NB4 (cell line): ENCODE measurements around the gene CUX1.
A peak's percentile ranks its signal among the peaks of the same experiment; 100 is the strongest.

Source experiments
- DNase-seq: peaks from one replicate; pipeline ENCODE4 v3.0.0; 2010; ENCODE audit warnings: low read depth
- H3K4me3 ChIP-seq: one replicate; pipeline ENCODE4 v1.5.1; 2011; ENCODE audit warnings: mild to moderate bottlenecking, low read depth, low read length, moderate library complexity
- MYC ChIP-seq: IDR thresholded peaks from 2 replicates; pipeline ENCODE4 v1.6.1; 2011; ENCODE audit warnings: low read depth, low read length
- POLR2A ChIP-seq: IDR thresholded peaks from 2 replicates; pipeline ENCODE4 v1.6.1; 2011; ENCODE audit warnings: mild to moderate bottlenecking; ENCODE audit not compliant: insufficient read length; ENCODE audit errors: extremely low read depth
- TF ChIP-seq, protein P1 (sequence below): IDR thresholded peaks from one replicate; pipeline ENCODE4 v1.5.1; 2012; ENCODE audit warnings: low read depth, low read length
- TF ChIP-seq, protein P2 (sequence below): IDR thresholded peaks from 2 replicates; pipeline ENCODE4 v1.6.1; 2011; ENCODE audit warnings: low read depth, low read length

Gene CUX1

DNA sequence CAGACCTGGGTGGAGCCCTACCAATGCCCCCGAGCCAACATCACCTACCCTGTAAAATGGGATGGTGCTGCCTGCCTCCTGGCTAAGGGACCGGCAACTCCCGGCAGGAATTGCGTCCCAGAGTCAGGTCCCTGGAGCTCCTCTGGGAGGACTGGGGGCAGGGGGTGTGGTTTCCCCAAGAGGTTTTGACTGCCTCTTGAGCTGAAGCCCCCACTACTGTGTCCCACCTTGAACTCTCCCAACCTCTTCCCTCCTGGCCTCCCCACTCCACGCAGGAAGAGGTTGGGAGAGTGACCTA is 470.5 kb downstream of the CUX1 start:
- DNase-seq, result no peak
- peak overlapping the region; percentile 62 for H3K4me3 ChIP-seq
- no peak for TF ChIP-seq POLR2A
- TF ChIP-seq, protein P1, sequence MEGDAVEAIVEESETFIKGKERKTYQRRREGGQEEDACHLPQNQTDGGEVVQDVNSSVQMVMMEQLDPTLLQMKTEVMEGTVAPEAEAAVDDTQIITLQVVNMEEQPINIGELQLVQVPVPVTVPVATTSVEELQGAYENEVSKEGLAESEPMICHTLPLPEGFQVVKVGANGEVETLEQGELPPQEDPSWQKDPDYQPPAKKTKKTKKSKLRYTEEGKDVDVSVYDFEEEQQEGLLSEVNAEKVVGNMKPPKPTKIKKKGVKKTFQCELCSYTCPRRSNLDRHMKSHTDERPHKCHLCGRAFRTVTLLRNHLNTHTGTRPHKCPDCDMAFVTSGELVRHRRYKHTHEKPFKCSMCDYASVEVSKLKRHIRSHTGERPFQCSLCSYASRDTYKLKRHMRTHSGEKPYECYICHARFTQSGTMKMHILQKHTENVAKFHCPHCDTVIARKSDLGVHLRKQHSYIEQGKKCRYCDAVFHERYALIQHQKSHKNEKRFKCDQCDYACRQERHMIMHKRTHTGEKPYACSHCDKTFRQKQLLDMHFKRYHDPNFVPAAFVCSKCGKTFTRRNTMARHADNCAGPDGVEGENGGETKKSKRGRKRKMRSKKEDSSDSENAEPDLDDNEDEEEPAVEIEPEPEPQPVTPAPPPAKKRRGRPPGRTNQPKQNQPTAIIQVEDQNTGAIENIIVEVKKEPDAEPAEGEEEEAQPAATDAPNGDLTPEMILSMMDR, result no peak
- TF ChIP-seq, protein P2, sequence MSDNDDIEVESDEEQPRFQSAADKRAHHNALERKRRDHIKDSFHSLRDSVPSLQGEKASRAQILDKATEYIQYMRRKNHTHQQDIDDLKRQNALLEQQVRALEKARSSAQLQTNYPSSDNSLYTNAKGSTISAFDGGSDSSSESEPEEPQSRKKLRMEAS, result no peak
- TF ChIP-seq MYC, result no peak

DNA sequence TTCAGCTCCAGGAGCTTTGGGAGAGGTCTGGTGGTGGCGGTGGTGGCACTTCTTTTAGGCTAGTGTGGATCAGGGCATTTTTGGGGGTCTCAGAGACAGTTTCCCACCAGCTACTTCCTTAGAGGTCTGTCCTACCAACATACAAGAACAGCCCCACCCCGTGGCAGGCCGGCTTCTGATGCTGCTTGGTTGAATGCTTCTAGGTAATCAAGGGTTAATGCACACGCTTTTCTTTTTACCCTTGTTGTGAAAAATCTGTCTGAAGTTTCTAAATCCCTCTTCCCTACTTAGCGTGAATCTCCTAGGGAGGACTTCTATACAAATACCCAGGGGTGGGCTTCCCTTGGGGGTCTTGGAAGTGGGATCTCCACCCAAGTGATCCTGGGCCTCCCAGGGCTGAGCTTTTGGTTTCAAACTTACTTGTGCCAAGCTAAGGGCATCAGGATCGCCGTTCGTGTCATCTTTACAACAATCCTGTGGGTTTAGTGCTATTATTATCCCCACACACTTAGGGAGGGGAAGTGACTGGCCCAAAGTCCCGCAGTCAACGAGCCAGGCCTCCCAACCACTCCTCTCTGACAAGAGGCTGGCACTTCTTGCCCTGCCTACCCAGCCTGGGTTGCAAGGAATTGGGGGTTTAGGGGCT is 471.0 kb downstream of the CUX1 start:
- no peak for TF ChIP-seq POLR2A
- TF ChIP-seq, protein P1, result peak; percentile 36
- TF ChIP-seq, protein P2, result no peak
- TF ChIP-seq MYC, result no peak
- peak; percentile 62 for DNase-seq
- H3K4me3 ChIP-seq, result peak overlapping the region; percentile 62

DNA sequence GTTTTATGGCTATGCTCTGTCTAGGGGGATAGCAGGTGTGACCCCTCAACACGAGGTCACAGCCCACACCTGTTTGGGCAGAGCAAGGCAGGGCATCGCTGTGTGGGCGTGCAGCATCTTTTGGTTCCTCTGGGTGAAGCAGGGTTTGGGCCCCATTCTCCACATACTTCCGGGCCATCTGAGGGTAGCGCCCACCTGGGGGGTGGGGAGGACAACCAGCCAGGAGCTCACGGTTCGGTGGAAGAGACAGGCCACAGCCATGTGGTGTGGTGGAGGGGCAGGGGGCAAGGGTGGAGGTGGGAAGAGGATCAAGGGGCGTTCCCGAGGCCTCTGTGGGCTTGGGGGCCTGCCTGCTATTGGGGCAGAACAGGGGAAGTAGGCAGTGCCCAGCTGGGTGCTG is 471.6 kb downstream of the CUX1 start:
- no peak overlapping the region for H3K4me3 ChIP-seq
- DNase-seq, result no peak
- TF ChIP-seq, protein P2, result no peak
- TF ChIP-seq, protein P1, result no peak
- TF ChIP-seq POLR2A (no peak), MYC (no peak)

DNA sequence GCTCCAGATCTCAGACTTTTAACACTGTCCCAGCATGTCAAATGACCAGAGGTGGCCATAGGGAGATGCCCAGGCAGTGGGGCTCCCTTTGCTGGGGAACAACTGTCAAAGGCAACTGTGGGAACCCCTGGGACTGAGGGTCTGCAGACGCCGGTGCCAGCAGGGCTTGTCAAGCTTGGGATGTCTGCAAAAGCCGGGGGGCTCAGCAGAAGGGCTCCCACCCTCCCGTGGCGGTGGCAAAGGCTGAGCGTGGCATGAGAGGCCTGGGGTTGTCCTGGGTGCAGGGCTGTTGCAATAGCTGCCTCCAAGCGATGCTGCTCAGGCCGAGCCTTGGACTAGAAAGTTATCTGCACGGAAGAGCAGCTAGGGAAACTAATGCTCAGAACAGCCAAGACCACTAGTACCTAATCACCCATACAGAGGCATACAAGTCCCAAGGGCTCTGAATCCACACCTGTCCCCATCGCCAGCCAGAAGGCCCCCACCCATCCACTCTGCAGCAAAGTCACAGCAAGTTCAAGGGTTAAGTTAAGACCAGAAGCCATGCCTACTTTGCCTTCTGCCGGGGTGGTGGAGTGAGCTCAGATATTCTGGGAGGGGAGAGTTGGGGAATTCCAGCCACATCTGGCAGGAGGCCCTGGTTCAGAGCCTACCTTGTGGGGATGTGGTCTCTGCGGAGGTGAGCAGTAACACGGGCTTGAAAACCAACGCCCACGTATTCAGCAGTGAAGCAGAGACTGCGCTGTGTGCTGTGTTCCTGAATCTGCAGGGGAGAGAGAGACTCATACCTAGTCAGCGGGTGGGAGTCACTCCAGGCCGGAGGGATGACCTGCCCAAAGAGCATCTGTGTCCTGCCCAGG is 473.9 kb downstream of the CUX1 start:
- H3K4me3 ChIP-seq, result no peak overlapping the region
- TF ChIP-seq MYC (no peak), POLR2A (no peak)
- TF ChIP-seq, protein P2, result no peak
- TF ChIP-seq, protein P1, result no peak
- no peak for DNase-seq

DNA sequence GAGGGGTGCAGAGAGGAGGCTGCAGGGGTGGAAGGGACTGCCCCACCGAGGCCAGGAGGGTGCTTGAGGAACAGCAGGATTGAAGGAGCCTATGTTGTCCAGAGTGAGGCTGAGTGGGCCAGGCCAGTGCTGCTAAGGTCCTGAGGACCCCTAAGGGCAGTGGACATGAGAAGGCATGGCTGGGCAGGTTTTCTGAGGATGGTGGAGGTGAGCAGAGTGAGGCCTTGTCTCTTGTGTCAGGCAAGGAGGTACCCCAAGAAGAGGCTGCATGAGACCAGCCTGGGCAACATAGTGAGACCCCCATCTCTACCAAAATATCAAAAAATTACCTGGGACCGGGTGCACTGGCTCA is 474.5 kb downstream of the CUX1 start:
- TF ChIP-seq, protein P1, result no peak
- TF ChIP-seq POLR2A (no peak), MYC (no peak)
- TF ChIP-seq, protein P2, result no peak
- no peak for DNase-seq
- H3K4me3 ChIP-seq, result no peak overlapping the region
